ENCODE data around the gene ADK.

Gene ADK

DNA sequence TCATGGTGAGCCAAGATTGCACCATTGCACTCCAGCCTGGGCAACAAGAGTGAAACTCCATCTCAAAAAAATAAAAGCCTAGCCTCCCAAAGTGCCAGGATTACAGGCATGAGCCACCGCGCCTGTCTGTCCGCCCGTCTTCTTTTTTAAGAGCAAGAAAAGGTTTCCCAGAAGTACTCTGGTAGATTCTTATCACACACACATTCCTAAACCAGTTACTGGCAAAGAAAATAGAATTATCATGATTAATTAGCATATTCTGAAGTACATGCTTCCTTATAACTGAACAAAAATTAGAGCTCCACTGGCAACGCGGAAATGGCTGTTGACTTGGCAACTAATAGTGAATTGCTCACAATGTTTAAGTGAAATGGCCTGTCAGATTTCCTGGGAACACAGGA is 87.0 kb downstream of the ADK start:
- DNase-seq (ENCODE audit: low read depth in 2 of 2), result no peak

- DNase-seq (ENCODE audit: low read depth in 2 of 2), result no peak
These were observed 87.5 kb downstream of the ADK start for GRCh38 chr10:74238516-74238915.

GRCh38 chr10:74243067-74243466 is 92.0 kb downstream of the ADK start:
- no peak for DNase-seq (ENCODE audit: low read depth in 2 of 2)

DNA sequence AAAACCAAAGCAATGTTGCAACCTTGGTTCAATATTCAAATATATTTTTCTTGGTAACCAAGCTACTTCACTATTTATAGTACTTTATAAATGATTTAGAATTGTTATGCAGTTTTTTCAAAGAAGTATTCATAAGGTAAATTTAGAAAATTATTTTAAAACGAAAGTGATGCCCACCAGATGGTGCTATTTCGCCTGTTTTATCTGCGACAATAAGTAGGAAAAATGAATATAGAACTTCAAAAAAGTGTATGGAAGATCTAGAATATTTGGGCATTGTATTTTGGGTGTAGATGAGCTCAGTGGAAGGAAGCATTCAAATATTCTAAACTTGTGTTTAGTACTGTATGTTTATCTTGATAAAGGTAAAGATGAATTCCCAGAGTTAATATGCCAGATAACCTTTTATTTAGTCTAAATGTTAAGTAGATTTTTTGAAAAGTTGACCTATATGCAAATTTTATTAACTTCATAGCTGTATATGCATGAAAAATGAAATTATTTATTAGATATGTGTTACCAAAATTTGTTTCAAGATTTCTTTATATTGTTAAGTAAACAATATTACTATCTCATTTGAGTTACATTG is 93.2 kb downstream of the ADK start:
- no peak for DNase-seq (ENCODE audit: low read depth in 2 of 2)

DNA sequence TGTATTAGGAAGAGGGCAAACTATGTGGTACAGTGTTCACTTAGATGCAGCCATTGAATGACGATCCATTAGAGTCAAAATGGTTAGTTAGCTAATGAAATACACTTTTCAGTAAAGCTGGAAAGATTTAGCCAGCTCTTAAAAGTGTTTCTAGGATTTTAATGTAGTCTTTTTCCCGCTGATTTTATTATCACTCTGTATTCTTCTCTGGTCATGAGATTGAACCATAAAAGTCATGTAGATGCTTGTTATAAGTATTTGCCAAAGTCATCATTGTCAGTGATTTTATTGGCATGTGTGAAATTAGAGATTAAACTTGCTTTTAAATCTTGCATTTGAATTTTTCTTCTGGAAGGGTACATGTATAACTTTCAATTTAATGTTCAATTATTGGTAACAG is 93.8 kb downstream of the ADK start:
- no peak for DNase-seq (ENCODE audit: low read depth in 2 of 2)

- DNase-seq (ENCODE audit: low read depth in 2 of 2), result no peak
These were observed 95.5 kb downstream of the ADK start for GRCh38 chr10:74246495-74246894.

GRCh38 chr10:74249865-74250264 is 98.8 kb downstream of the ADK start:
- DNase-seq (ENCODE audit: low read depth in 2 of 2), result no peak

- DNase-seq (ENCODE audit: low read depth in 2 of 2), result no peak
These were observed 104.2 kb downstream of the ADK start for GRCh38 chr10:74255214-74255613.

DNA sequence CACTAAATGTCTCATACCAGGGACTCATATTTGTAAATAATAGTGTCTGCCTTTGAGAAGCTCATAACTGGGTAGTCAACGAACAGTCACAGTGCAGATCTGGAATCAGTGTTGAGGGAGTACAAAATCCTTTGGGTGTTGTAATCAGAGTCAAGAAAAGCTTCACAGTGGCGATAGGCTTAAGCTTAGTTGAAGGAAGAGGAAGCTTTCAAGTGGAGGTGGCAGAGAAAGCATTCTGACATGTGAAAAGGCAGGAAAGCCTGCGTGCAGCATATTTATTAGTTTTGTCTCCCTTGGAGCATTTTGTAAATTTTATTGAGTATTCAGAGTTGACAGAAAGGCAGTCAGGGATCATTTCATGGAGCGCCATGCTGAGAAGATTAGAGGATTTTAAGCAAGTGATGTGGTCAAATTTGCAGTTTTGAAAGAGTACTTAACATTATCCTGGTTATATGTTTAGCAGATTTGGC is 104.9 kb downstream of the ADK start:
- DNase-seq (ENCODE audit: low read depth in 2 of 2), result no peak

GRCh38 chr10:74262856-74263255 is 111.8 kb downstream of the ADK start:
- DNase-seq (ENCODE audit: low read depth in 2 of 2), result no peak

DNA sequence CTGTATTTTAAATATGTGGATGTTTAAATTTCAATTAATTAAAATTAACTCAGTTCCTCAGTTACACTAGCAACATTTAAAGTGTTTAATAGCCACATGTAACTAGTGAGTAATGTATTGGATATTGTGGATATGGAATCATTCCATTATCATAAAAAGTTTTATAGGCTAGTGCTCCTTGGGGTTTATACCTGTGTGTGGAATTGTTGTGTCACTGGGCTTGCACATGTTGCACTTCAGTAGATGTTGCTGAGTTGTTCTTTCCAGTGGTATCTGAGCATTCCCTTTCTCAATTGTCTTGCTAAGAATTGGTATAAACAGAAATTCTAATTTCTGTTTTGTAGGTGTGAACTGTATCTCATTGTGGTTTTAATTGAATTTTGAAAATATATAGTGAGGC is 113.0 kb downstream of the ADK start:
- DNase-seq (ENCODE audit: low read depth in 2 of 2), result no peak

GRCh38 chr10:74272288-74272687 is 121.3 kb downstream of the ADK start:
- no peak for DNase-seq (ENCODE audit: low read depth in 2 of 2)

- DNase-seq (ENCODE audit: low read depth in 2 of 2), result no peak
These were observed 124.8 kb downstream of the ADK start for GRCh38 chr10:74275755-74276290.

- no peak for DNase-seq (ENCODE audit: low read depth in 2 of 2)
These were observed 125.4 kb downstream of the ADK start for GRCh38 chr10:74276416-74276815.

GRCh38 chr10:74282151-74282847 is 131.3 kb downstream of the ADK start:
- no peak for DNase-seq (ENCODE audit: low read depth in 2 of 2)

DNA sequence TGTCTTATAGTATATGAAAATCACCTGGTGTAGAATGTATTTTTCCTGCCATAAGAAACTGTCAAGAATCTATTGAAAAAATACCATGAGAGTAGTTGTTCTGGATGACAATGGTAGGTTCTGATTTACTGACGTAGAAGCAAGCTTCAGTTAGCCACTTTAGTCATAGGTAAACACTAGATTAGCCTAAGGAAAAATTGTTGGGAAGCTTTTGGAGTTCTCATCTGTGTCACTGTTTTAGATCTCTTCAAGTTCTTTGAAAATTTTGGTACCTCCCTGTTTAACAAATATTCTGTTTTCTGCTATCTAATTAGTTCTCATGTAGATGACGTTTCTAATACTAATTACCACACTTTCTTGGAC is 131.8 kb downstream of the ADK start:
- DNase-seq (ENCODE audit: low read depth in 2 of 2), result no peak

DNA sequence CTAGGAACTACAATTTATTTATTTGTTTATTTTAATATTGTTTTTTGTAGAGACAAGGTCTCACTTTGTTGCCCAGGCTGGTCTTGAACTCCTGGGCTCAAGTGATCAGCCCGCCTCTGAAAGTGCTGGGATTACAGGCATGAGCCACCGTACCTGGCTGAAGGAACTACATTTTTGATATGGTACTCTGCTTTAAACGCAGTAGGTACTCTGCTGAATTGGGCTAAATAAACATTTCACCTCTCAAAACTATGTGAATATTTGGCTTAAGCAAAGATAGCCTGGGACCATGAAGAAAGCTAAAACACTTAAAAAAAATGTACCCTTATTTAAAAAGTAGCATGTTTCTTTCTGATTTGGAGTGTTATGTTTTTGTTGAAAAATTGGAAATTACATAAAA is 138.2 kb downstream of the ADK start:
- DNase-seq (ENCODE audit: low read depth in 2 of 2), result no peak

- DNase-seq (ENCODE audit: low read depth in 2 of 2), result no peak
These were observed 138.9 kb downstream of the ADK start for GRCh38 chr10:74289951-74290350.

- DNase-seq (ENCODE audit: low read depth in 2 of 2), result no peak
These were observed 139.7 kb downstream of the ADK start for GRCh38 chr10:74290708-74291107.

DNA sequence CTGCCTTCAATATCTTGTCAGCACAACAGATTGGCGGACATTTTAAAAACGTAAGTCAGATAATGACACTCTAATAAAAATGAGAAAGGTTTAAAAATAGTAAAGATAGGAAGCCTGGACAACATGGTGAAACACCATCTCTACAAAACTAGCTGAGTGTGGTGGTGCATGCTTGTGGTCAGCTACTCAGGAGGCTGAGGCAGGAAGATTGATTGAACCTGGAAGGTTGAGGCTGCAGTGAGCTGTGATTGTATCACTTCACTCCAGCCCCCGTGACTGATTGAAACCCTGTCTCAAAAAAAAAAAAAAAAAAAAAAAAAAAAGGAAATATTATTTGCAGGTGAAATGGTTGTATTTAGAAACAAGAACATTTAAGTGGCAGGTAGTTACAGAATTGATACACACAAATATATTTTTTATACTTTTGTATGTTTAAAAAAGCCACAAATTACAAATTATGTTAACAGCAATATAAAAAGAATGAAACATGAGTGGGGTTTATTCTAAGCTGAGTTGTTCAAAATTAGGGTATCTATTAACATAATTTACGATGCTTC is 141.9 kb downstream of the ADK start:
- DNase-seq (ENCODE audit: low read depth in 2 of 2), result no peak

- no peak for DNase-seq (ENCODE audit: low read depth in 2 of 2)
These were observed 142.8 kb downstream of the ADK start for GRCh38 chr10:74293686-74294371.

DNA sequence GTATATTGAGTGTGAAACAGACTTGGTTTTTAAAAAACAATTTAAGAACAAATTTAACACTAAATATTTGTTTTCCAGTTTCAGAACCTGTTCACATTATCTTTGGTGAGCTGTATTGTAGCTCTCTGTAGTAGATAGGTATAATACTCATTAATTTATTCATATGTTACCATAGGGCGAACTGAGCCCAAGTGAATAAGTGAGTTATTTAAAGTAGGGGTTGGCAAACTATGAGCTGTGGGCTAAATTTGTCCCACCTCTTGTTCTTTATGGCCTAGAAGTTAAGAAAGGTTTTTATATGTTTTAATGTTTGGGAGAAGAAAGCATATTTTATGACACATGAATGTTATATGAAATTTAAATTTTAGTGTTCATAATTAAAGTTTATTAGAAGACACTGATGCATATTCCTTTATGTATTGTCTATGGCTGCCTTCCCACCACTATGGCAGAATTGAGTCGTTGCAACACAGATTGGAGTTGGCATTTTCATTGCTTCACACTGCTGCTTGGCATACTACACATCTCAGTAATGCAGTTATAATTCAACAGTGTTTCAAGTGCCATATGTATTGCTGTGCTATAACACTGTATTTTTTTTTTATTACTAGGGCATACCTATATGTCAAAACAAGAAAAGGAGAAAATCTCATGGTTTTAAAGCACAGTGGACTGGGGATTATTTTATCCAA is 146.5 kb downstream of the ADK start:
- DNase-seq (ENCODE audit: low read depth in 2 of 2), result no peak

Data from stimulated activated CD4-positive, alpha-beta T cell treated with anti-CD3 and anti-CD28 coated beads, Interleukin-4, amount 100 ng/mL, for 48 hours (primary cell).